Measurements from ENCODE around the gene PCBP3.

The PCBP3 gene

GRCh38 chr21:45861156-45861870 is 217.8 kb downstream of the PCBP3 start:
- TF ChIP-seq CTCF (IDR thresholded peaks at IDR 0.05): no peak

GRCh38 chr21:45862543-45863207 is 219.2 kb downstream of the PCBP3 start:
- no peak for TF ChIP-seq CTCF (IDR thresholded peaks at IDR 0.05)

- TF ChIP-seq CTCF (IDR thresholded peaks at IDR 0.05): no peak
Measured at GRCh38 chr21:45863267-45863666, 219.7 kb downstream of the PCBP3 start.

- TF ChIP-seq CTCF (IDR thresholded peaks at IDR 0.05): no peak
Measured at GRCh38 chr21:45863751-45864150, 220.2 kb downstream of the PCBP3 start.

GRCh38 chr21:45864436-45864835 is 220.9 kb downstream of the PCBP3 start:
- no peak for TF ChIP-seq CTCF (IDR thresholded peaks at IDR 0.05)

- no peak for TF ChIP-seq CTCF (IDR thresholded peaks at IDR 0.05)
Measured at GRCh38 chr21:45865106-45865835, 221.7 kb downstream of the PCBP3 start.

GRCh38 chr21:45866551-45866950 is 223.0 kb downstream of the PCBP3 start:
- TF ChIP-seq CTCF (IDR thresholded peaks at IDR 0.05): no peak

Data from LNCAP (cell line).